ENCODE measurements around the gene ITGB7. TPM values are rescaled to one million over a fixed set of nuclear protein-coding genes. Genes with fewer than 3 reads are reported as not detected.

Gene ITGB7
- total RNA-seq, 1 experiment from 2014 or later, result 1.9 TPM

- Histone ChIP-seq H4K20me1 (ENCODE audit: low read length) (no peaks in the 10 kb centered on the region), H3K27me3 (ENCODE audit: low read length) (no peaks in the 10 kb centered on the region), H3K9me2 (replicated peaks; ENCODE audit: low read length) (no peaks in the 10 kb centered on the region), H3K4me1 (ENCODE audit: insufficient read depth, low read length) (no peaks in the 10 kb centered on the region), H3K27ac (ENCODE audit: low read length) (no peak overlapping the region), H2AFZ (ENCODE audit: low read length) (no peak overlapping the region), H3K79me2 (ENCODE audit: low read length) (no peaks in the 10 kb centered on the region), H3F3A (ENCODE audit: low read length, unreplicated experiment) (no peaks in the 10 kb centered on the region), H3K4me3 (ENCODE audit: low read length) (no peak overlapping the region), H3K4me2 (ENCODE audit: low read length) (no peak overlapping the region), H3K9me3 (ENCODE audit: low read length) (no peaks in the 10 kb centered on the region), H3K36me3 (ENCODE audit: low read depth, low read length) (no peaks in the 10 kb centered on the region), H3K9ac (ENCODE audit: low read length) (no peak overlapping the region)
- ChIA-PET CTCF (no interaction called here), POLR2A (ENCODE audit: unreplicated experiment) (no interaction called here)
- TF ChIP-seq CTCF (conservative IDR thresholded peaks at IDR 0.05; ENCODE audit: low read depth, low read length) (no peak), EZH2 (IDR thresholded peaks at IDR 0.05; ENCODE audit: low read length, unreplicated experiment) (no peak), EZH2phosphoT487 (IDR thresholded peaks at IDR 0.05; ENCODE audit: borderline replicate concordance, low read length) (no peak)
- ATAC-seq (no peak), DNase-seq (no peak)
- intact Hi-C loops (cut with micrococcal nuclease), result no loop called here
- no TSS peak for BruUV-seq (replicated peaks)
Measured at GRCh38 chr12:53241623-53242412, 34.8 kb upstream of the ITGB7 start.

- no peaks in the 10 kb centered on the region for H3K9me2 ChIP-seq (replicated peaks; ENCODE audit: low read length)
- no peaks in the 10 kb centered on the region for H3K9me3 ChIP-seq (ENCODE audit: low read length)
- H3K27ac ChIP-seq (ENCODE audit: low read length), result no peak overlapping the region
- no peak overlapping the region for H2AFZ ChIP-seq (ENCODE audit: low read length)
- H3K4me1 ChIP-seq (ENCODE audit: insufficient read depth, low read length), result no peaks in the 10 kb centered on the region
- no peaks in the 10 kb centered on the region for H3K79me2 ChIP-seq (ENCODE audit: low read length)
- no peak overlapping the region for H3K4me3 ChIP-seq (ENCODE audit: low read length)
- H3K27me3 ChIP-seq (ENCODE audit: low read length), result no peaks in the 10 kb centered on the region
- ATAC-seq (no peak), DNase-seq (no peak)
- POLR2A ChIA-PET (ENCODE audit: unreplicated experiment), result no interaction called here
- no peaks in the 10 kb centered on the region for H3F3A ChIP-seq (ENCODE audit: low read length, unreplicated experiment)
- H4K20me1 ChIP-seq (ENCODE audit: low read length), result no peaks in the 10 kb centered on the region
- intact Hi-C loops (cut with micrococcal nuclease), result no loop called here
- TF ChIP-seq EZH2phosphoT487 (IDR thresholded peaks at IDR 0.05; ENCODE audit: borderline replicate concordance, low read length) (no peak), EZH2 (IDR thresholded peaks at IDR 0.05; ENCODE audit: low read length, unreplicated experiment) (no peak), CTCF (conservative IDR thresholded peaks at IDR 0.05; ENCODE audit: low read depth, low read length) (no peak)
- H3K9ac ChIP-seq (ENCODE audit: low read length), result no peak overlapping the region
- no peak overlapping the region for H3K4me2 ChIP-seq (ENCODE audit: low read length)
- no TSS peak for BruUV-seq (replicated peaks)
- CTCF ChIA-PET, result interaction anchor here (0.6 to 0.7 kb wide), 2 partner anchors 497 to 1050 kb away, joined by 3 read pairs; no protein-coding TSS in a partner anchor
- no peaks in the 10 kb centered on the region for H3K36me3 ChIP-seq (ENCODE audit: low read depth, low read length)
Measured at GRCh38 chr12:53239643-53240258, 32.7 kb upstream of the ITGB7 start.
